Stimulated activated CD4-positive, alpha-beta T cell treated with anti-CD3 and anti-CD28 coated beads, TNF-alpha, amount 100 ng/mL, for 4 hours (primary cell): Measurements from ENCODE around the gene ADCY5.
"Not testable (repeated sequence)": the region's sequence is repeated elsewhere in the genome, so short reads cannot be mapped to it uniquely, and the experiment has no call there.

Source experiments
- DNase-seq, 3 experiments: peaks; one replicate each; pipeline ENCODE4 v3.0.0-alpha.2; 2020; ENCODE audit warnings: low read depth in 3 of 3

Gene ADCY5

DNA sequence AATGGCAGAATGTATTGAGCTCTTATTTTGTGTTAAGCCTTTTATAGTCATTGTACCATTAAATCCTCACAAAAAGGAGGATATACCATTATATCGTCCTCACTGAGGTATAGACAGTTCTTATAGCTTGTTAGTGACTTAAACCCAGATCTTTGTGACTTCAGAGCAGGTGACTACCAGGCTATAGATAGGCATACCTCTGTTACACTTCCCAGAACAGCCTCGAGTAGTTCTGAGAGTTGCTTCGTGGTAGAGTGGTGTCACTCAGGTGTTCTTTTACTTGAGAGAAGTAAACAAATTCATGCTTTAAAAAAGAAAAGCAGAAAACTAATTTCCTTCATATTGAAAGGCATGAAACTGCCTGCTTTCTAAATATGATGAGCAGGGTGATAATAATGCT is 187.2 kb downstream of the ADCY5 start:
- no peak for DNase-seq

- DNase-seq, result no peak
Observed at GRCh38 chr3:123258811-123259420, 190.0 kb downstream of the ADCY5 start.

- DNase-seq, result no peak
Observed at GRCh38 chr3:123258359-123258758, 190.5 kb downstream of the ADCY5 start.

- no peak for DNase-seq
Observed at GRCh38 chr3:123256256-123256655, 192.6 kb downstream of the ADCY5 start.

- DNase-seq, result no peak
Observed at GRCh38 chr3:123246866-123247265, 202.0 kb downstream of the ADCY5 start.

DNA sequence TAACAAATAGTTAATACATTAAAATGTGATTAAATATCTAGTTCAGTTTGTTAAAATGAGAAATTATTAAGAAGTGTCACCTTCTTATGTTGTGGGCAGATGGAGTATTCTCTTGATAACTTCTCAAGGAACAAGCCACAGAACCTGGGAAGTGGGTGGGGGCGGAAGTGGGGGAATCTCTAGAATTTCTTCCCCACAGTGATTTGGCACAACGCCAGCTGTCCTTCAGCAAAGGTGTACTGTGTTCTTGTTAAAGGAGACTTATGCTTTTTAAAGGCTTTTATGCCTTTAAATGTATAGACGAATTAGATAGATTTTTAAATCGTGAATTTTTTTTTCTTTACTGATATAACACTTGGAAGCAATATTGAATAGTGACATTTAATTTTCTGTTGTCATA is 204.8 kb downstream of the ADCY5 start:
- DNase-seq, result peak in 1 of 3 experiments; percentile 17

GRCh38 chr3:123239756-123240155 is 209.1 kb downstream of the ADCY5 start:
- no peak for DNase-seq

DNA sequence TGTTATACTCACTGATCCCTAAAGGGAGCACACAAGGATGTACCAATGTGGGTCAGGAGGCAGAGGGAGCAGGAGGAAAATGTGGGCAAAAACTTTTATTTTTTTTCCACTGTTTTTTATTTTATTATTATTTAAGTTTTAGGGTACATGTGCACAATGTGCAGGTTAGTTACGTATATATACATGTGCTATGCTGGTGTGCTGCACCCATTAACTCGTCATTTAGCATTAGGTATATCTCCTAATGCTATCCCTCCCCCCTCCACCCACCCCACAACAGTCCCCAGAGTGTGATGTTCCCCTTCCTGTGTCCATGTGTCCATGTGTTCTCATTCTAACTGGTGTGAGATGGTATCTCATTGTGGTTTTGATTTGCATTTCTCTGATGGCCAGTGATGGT is 209.7 kb downstream of the ADCY5 start:
- DNase-seq, result not testable (repeated sequence)

DNA sequence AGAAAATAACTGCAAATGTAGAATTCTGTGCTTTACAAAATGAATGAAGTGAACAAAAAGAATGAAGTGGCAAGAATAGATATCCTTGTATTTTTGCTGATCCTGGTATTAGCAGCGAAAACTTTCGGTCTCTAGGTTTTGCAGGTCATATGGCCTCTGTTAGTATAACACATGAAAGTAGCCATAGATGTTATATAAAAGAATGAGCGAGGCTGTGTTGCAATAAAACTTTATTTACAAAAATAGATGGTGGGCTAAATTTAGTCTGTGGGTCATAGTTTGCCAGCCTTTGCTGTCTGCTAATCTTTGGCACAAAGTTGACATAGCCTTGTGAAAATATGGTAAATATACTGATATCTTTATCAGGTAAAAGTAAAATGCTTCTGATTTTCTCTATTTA is 212.0 kb downstream of the ADCY5 start:
- no peak for DNase-seq
